Measurements from ENCODE around the gene GJA1. TPM values are rescaled to one million over a fixed set of nuclear protein-coding genes. Genes with fewer than 3 reads are reported as not detected.

The GJA1 gene
- total and polyA plus RNA-seq, 2 of the 4 experiments (the other 2 are of a cell fraction): 180 to 323 TPM

DNA sequence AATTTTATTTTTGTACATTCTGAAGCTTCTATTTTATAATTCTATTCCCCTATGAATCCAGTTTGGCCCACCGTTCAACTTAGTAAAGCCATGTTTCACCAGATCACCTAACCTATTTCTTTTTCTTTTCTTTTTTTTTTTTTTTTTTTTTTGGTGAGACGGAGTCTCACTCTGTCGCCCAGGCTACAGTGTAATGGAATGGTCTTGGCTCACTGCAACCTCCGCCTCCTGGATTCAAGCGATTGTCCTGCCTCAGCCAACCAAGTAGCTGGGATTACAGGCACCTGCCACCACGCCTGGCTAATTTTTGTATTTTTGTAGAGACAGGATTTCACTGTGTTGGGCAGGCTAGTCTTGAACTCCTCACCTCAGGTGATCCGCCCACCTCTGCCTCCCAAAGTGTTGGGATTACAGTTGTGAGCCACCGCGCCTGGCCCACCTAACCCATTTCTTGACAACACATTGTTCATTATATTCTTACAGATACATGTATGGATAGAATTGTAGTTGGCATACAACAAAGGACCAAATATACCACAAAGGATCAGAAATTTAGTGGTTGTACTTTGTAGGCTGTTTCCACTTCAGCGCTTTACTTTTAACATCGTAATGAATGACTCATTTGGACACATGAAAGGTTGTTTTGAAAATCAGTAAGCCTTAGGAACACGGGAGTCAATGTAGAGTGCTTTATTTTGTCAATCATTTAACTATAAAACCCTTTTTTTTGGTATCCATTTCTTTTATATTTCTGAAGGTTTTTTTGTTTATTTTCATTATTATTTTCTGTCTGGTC is 63.2 kb downstream of the GJA1 start:
- Histone ChIP-seq H3K56ac (ENCODE audit: extremely low read depth, insufficient read depth, low read length) (no peak overlapping the region), H4K91ac (ENCODE audit: insufficient read depth, low read depth, low read length) (no peak overlapping the region), H2AK5ac (ENCODE audit: low read depth, low read length) (no peak overlapping the region), H2AK9ac (replicated peaks; ENCODE audit: low read depth, low read length, poor library complexity) (no peak overlapping the region), H2BK120ac (ENCODE audit: low read depth, low read length) (no peak overlapping the region), H2BK15ac (ENCODE audit: low read depth, low read length) (no peak overlapping the region), H3K9me3 (ENCODE audit: control insufficient read depth, insufficient read depth, low read length) (no peaks in the 10 kb centered on the region), H4K20me1 (ENCODE audit: insufficient read depth, low read length) (no peaks in the 10 kb centered on the region), H3K79me1 (ENCODE audit: low read depth in 1 of 2, low read length in 2 of 2) (no peaks in the 10 kb centered on the region; a peak in 2 of 4 replicates), H3K4me1 (ENCODE audit: control insufficient read depth, insufficient read depth, low read length) (peaks cover 3% of the 10 kb centered on the region), H3K9ac (ENCODE audit: low read depth, low read length) (no peak overlapping the region), H3K4ac (ENCODE audit: low read depth, low read length) (no peak overlapping the region), H3K36me3 (ENCODE audit: control insufficient read depth, insufficient read depth, low read length) (no peaks in the 10 kb centered on the region), H3K18ac (ENCODE audit: low read depth, low read length) (no peak overlapping the region), H3K14ac (replicated peaks; ENCODE audit: low read depth, low read length) (no peak overlapping the region), H4K8ac (ENCODE audit: low read depth in 2 of 2, low read length in 2 of 2) (no peak overlapping the region), H2BK5ac (ENCODE audit: low read depth, low read length, poor library complexity, severe bottlenecking) (no peak overlapping the region), H3K27ac (ENCODE audit: insufficient read depth, low read length) (no peak overlapping the region), H3K4me2 (ENCODE audit: low read depth, low read length) (no peak overlapping the region), H3K9me1 (ENCODE audit: insufficient read depth, low read length) (peaks cover 3% of the 10 kb centered on the region), H3K4me3 (ENCODE audit: insufficient read depth, low read depth, low read length) (no peak overlapping the region), H3K23ac (ENCODE audit: low read depth, low read length) (no peak overlapping the region), H4K5ac (ENCODE audit: low read depth, low read length) (no peak overlapping the region), H2BK20ac (ENCODE audit: low read depth, low read length) (no peak overlapping the region), H3K27me3 (ENCODE audit: control insufficient read depth, insufficient read depth, low read length) (no peaks in the 10 kb centered on the region), H2AFZ (replicated peaks; ENCODE audit: low read length, poor library complexity) (no peak overlapping the region)
- DNase-seq: no peak
- in situ Hi-C loops (cut with MboI; ENCODE audit: low sequenced_read_pairs): no loop called here
- dilution Hi-C loops (cut with HindIII; ENCODE audit: low sequenced_read_pairs, unreplicated experiment): no loop called here
- ChIA-PET POLR2A (ENCODE audit: unreplicated experiment) (no interaction called here), CTCF (no interaction called here)
- ATAC-seq (ENCODE audit: low read depth): no peak
- TF ChIP-seq RFX5 (IDR thresholded peaks at IDR 0.05; ENCODE audit: low read depth, low read length) (no peak), MAZ (IDR thresholded peaks at IDR 0.05; ENCODE audit: borderline replicate concordance, low read depth, low read length) (no peak)
- no CpG with 5 or more reads among the region's 12 CpGs for WGBS, 2 experiments (ENCODE audit: extremely low coverage in 2 of 2, insufficient read length in 1 of 2)
- intact Hi-C loops (cut with micrococcal nuclease): no loop called here
- no TSS peak for BruUV-seq (replicated peaks)

Small RNA genes lying within 50 kb of the gene (microRNA-seq; reads per million reads assigned to microRNA genes)
- not detected for gene RNU4-35P (ENCODE audit: insufficient read depth, insufficient read length)

Small RNA genes lying within 50 kb of the gene (small RNA-seq; reads per million reads assigned to genes)
- gene RNU4-35P: 0 to 0.60 (median 0) reads per million in 5 experiments

Other genes with a start within 250 kb of the GJA1 start
- 7.2 and 9.7 TPM in 2 replicates for gene TBC1D32, start 101.2 kb upstream of the GJA1 start, total RNA-seq (2012; rRNA removed)
- 2.6 and 3.0 TPM in 2 replicates for gene TBC1D32, start 101.2 kb upstream of the GJA1 start, polyA plus RNA-seq (2012; rRNA removed)

Data from IMR-90 (cell line).